Parietal lobe (tissue), 1 donor: ENCODE results near the gene ABHD15. TPM values are rescaled to one million over a fixed set of nuclear protein-coding genes. Genes with fewer than 3 reads are reported as not detected.

ENCODE experiments used
- total RNA-seq: library from RNA; depleted of rRNA; stranded (reverse); fragments of >200 nt; gene quantifications from one replicate; pipeline ENCODE4 v1.2.3, GENCODE V29; 2014

Gene ABHD15
- 0.63 TPM for total RNA-seq

GRCh38 chr17:29566473-29567303 is at the start of gene ABHD15:
ABHD15 (minus strand) TSS chr17:29567037; CDS start chr17:29566966, 71 bp downstream.

GRCh38 chr17:29592850-29593551 is 26.2 kb upstream of the ABHD15 start, which contains the start of gene ANKRD13B:
ANKRD13B (plus strand) TSS chr17:29593132; CDS start chr17:29593622, 490 bp downstream.

GRCh38 chr17:29589524-29590410 is 22.9 kb upstream of the ABHD15 start, which contains the start of gene GIT1:
GIT1 (minus strand) TSS chr17:29589648; CDS start chr17:29589378, 270 bp downstream.

GRCh38 chr17:29568331-29569244 is 1.8 kb upstream of the ABHD15 start, which contains the start of gene TP53I13:
TP53I13 (plus strand) TSS chr17:29568701; CDS start chr17:29568759, 58 bp downstream.

Other genes with a start within 250 kb of the ABHD15 start
- gene TAOK1, start 176.7 kb downstream of the ABHD15 start, total RNA-seq: 229 TPM
- gene TP53I13, start 1.7 kb upstream of the ABHD15 start, total RNA-seq: 7.8 TPM
- gene GIT1, start 22.6 kb upstream of the ABHD15 start, total RNA-seq: 48.5 TPM
- gene ANKRD13B, start 26.1 kb upstream of the ABHD15 start, total RNA-seq: 65.1 TPM
- 2.5 TPM for gene CORO6, start 55.9 kb upstream of the ABHD15 start, total RNA-seq